Retina (tissue), 1 donor: Measurements from ENCODE around the gene MEGF11.

Experiments used
- DNase-seq: peaks from one replicate; pipeline ENCODE4 v3.0.0-alpha.2; 2016

MEGF11 gene

GRCh38 chr15:65926459-65926858 is 327.1 kb downstream of the MEGF11 start:
- DNase-seq: no peak

- no peak for DNase-seq
Observed at GRCh38 chr15:65925338-65925737, 328.2 kb downstream of the MEGF11 start.

- no peak for DNase-seq
Observed at GRCh38 chr15:65924004-65924403, 329.5 kb downstream of the MEGF11 start.

- DNase-seq: no peak
Observed at GRCh38 chr15:65923264-65923663, 330.3 kb downstream of the MEGF11 start.

- DNase-seq: no peak
Observed at GRCh38 chr15:65922621-65923020, 330.9 kb downstream of the MEGF11 start.

- no peak for DNase-seq
Observed at GRCh38 chr15:65921780-65922179, 331.8 kb downstream of the MEGF11 start.

GRCh38 chr15:65920825-65921309 is 332.7 kb downstream of the MEGF11 start:
- no peak for DNase-seq

GRCh38 chr15:65920121-65920520 is 333.4 kb downstream of the MEGF11 start:
- DNase-seq: no peak

GRCh38 chr15:65919353-65919752 is 334.2 kb downstream of the MEGF11 start:
- DNase-seq: no peak

- no peak for DNase-seq
Observed at GRCh38 chr15:65918945-65919344, 334.6 kb downstream of the MEGF11 start.

- DNase-seq: no peak
Observed at GRCh38 chr15:65918357-65918920, 335.1 kb downstream of the MEGF11 start.

GRCh38 chr15:65917936-65918335 is 335.6 kb downstream of the MEGF11 start:
- DNase-seq: no peak

- DNase-seq: no peak
Observed at GRCh38 chr15:65917407-65917756, 336.2 kb downstream of the MEGF11 start.

- DNase-seq: peak; percentile 80
Observed at GRCh38 chr15:65916664-65917406, 336.7 kb downstream of the MEGF11 start.

GRCh38 chr15:65916041-65916663 is 337.4 kb downstream of the MEGF11 start:
- DNase-seq: no peak

GRCh38 chr15:65914981-65915925 is 338.3 kb downstream of the MEGF11 start:
- no peak for DNase-seq

- no peak for DNase-seq
Observed at GRCh38 chr15:65914386-65914785, 339.2 kb downstream of the MEGF11 start.

- DNase-seq: no peak
Observed at GRCh38 chr15:65913631-65914199, 339.8 kb downstream of the MEGF11 start.

- DNase-seq: no peak
Observed at GRCh38 chr15:65912235-65912634, 341.3 kb downstream of the MEGF11 start.

- DNase-seq: no peak
Observed at GRCh38 chr15:65910341-65910740, 343.2 kb downstream of the MEGF11 start.

- DNase-seq: no peak
Observed at GRCh38 chr15:65909831-65910230, 343.7 kb downstream of the MEGF11 start.

- no peak for DNase-seq
Observed at GRCh38 chr15:65908876-65909275, 344.7 kb downstream of the MEGF11 start.

- DNase-seq: no peak
Observed at GRCh38 chr15:65907661-65908060, 345.9 kb downstream of the MEGF11 start.
